ENCODE measurements around the gene ZEB2. TPM values are rescaled to one million over a fixed set of nuclear protein-coding genes. Genes with fewer than 3 reads are reported as not detected.

ZEB2 gene
- total RNA-seq, 1 donor from 2014 or later: 6.3 TPM

GRCh38 chr2:144547494-144547893 is 27.6 kb upstream of the ZEB2 start:
- DNase-seq (ENCODE audit: low read depth): no peak
- TF ChIP-seq CTCF (conservative IDR thresholded peaks at IDR 0.05; ENCODE audit: low read depth, low read length): no peak
- no peak overlapping the region for H3K4me3 ChIP-seq (ENCODE audit: low read depth, low read length)

- DNase-seq (ENCODE audit: low read depth): no peak
- no peak overlapping the region for H3K4me3 ChIP-seq (ENCODE audit: low read depth, low read length)
- no peak for TF ChIP-seq CTCF (conservative IDR thresholded peaks at IDR 0.05; ENCODE audit: low read depth, low read length)
These were observed 27.0 kb upstream of the ZEB2 start for GRCh38 chr2:144546933-144547332.

GRCh38 chr2:144545787-144546186 is 25.9 kb upstream of the ZEB2 start:
- H3K4me3 ChIP-seq (ENCODE audit: low read depth, low read length): no peak overlapping the region
- no peak for DNase-seq (ENCODE audit: low read depth)
- TF ChIP-seq CTCF (conservative IDR thresholded peaks at IDR 0.05; ENCODE audit: low read depth, low read length): no peak

GRCh38 chr2:144544053-144544452 is 24.1 kb upstream of the ZEB2 start:
- no peak for DNase-seq (ENCODE audit: low read depth)
- TF ChIP-seq CTCF (conservative IDR thresholded peaks at IDR 0.05; ENCODE audit: low read depth, low read length): no peak
- H3K4me3 ChIP-seq (ENCODE audit: low read depth, low read length): no peak overlapping the region

GRCh38 chr2:144541396-144541795 is 21.5 kb upstream of the ZEB2 start:
- no peak for TF ChIP-seq CTCF (conservative IDR thresholded peaks at IDR 0.05; ENCODE audit: low read depth, low read length)
- no peak for DNase-seq (ENCODE audit: low read depth)
- no peak overlapping the region for H3K4me3 ChIP-seq (ENCODE audit: low read depth, low read length)

- no peak for TF ChIP-seq CTCF (conservative IDR thresholded peaks at IDR 0.05; ENCODE audit: low read depth, low read length)
- no peak overlapping the region for H3K4me3 ChIP-seq (ENCODE audit: low read depth, low read length)
- no peak for DNase-seq (ENCODE audit: low read depth)
These were observed 19.4 kb upstream of the ZEB2 start for GRCh38 chr2:144539289-144539782.

GRCh38 chr2:144535300-144535699 is 15.4 kb upstream of the ZEB2 start:
- no peak for DNase-seq (ENCODE audit: low read depth)

More at GRCh38 chr2:144535300-144535699, 15.4 kb upstream of the ZEB2 start:
- no peak for TF ChIP-seq CTCF (conservative IDR thresholded peaks at IDR 0.05; ENCODE audit: low read depth, low read length)
- no peak overlapping the region for H3K4me3 ChIP-seq (ENCODE audit: low read depth, low read length)
